Measurements from ENCODE around the gene GADD45G.

Gene GADD45G

DNA sequence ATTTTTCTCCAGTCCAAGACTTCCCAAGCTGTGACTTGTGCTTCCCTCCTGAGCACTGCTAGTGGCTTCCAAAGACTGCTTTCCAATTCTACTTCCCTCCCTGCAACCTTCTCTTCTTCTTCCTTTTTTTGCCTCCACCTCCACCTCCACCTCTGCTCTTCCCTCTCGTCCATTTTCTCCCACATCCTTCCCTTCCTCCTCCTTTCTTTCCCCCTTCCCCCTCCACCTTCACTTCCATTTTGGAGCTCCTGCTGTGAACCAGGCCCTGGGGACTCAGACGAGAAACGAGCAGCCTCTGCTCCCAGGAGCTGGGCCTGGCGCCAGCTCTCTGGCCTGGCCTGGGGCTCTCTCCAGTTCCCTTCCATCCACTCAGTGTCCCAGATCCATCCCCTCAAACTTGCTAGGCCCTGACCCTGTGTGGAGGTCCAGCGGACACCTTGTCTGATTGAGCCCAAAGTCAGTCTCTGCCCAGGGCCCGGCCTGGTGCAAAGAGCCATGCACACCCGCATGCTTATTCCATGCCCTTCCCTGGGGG, 5.6 kb downstream of the GADD45G start:
- DNase-seq = no peak

DNA sequence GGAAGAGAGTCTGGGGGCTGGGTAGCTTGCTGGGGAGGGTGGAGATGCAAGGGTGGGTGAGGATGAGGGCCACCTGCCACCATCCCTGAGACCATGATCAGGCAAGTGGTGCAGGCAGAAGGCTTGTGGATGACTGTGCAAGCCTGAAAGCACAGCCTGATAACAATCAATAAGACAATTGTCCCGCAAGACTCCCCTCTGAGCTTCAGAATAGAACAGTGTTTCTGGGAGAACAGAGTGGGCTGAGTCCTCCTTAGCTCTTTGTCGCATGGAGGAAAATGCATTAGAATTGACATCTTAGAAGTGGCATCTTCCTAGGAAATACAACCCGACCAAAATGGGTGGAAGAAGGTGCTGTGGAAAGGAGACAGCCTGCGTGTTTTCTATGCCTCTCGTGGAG, 6.6 kb downstream of the GADD45G start:
- no peak for DNase-seq

DNA sequence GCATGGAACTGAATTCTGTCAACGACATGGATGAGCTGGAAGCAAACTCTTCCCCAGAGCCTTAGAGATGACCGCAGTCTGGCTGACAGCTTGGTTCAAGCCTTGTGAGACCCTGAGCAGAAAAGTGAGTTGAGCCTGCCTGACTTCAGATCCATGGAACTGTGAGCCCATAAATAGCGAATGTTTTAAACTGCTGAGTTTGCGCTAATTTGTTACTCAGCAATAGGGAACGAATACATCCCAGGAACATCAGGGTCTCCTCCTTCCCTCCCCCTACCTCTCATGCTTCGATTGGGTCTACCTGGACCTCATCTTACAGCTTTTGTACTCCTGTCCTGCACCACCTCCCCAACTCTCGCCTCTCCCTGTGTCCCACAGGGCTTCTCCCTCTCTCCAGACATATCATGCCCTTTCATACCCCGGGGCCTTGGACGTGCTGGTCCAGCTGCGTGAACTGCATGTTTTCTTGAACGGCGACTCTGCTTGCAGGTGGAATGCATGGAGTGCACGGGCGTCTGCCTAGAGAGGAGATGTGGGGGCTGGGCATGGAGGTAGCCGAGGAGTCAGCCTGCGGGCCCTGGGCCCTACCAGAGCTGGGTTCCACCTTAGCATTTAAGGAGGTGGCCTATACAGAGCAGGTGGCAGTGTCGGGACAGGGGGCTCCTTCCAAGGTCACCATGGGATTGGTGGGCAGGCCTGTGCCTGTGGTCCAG, 7.9 kb downstream of the GADD45G start:
- DNase-seq = no peak

DNA sequence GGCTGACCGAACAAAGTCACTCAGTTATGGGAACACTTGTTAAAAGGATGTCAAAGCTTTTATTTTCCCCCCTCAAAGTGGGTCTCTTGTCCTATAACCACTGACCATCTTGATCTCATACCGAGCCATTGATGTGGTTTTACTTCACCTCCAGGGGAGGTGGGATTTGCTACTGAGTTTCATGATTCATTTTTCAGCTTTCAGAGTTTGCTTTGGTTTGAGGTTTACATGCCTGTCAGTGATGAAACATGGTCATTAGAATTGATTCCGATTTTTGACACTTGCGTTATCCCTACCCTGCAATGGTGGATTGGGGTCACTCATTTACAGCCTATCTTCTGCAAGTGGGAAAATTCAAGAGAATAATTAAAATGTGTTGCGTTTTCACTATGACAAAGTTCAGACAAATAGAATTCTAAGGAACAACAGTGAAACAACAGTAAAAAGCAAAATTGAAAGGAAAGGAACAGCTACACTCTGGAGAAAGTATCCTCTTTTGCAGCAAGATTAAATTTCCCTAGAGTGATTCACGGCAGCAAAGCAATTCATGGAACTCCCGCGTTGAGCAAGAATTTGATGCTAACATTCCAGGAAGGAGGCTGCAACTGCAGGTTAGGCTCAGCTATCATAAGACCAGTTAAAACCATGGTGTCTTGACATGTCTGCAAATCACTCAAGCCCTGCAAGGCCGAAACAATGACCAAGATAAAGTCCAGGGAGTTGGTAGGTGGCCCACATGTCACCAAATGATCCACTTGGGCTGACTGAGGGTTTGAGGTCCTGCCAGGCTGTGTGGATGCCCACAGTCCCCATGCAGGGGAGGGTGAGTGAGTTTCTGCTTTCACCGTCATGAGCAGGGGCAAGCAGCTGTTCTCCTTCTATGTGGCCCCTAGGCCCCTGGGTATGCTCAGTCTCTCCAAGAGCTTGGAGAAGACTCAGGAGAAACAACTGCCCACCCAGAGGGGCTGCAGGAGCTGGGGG, 9.4 kb downstream of the GADD45G start:
- DNase-seq = no peak

DNA sequence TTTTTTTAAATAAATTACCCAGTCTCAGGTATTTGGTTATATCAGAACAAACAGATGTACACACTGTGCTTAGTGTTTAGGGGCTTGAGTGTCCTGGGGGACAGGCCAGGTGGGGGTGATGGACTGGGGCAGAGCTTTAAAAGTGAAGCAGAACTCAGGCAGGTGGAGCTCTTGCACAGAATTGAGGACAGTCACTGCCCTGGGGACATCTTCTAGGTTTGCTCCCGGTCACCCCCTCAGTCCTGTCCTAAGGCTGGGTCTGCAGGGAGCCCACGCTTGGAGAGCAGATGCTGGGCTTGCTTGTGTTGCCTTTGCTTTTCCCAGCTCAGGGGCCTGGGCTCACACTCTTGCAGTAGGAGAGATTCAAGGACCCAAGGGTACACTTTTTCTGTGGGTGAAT, 10.8 kb downstream of the GADD45G start:
- no peak for DNase-seq

DNA sequence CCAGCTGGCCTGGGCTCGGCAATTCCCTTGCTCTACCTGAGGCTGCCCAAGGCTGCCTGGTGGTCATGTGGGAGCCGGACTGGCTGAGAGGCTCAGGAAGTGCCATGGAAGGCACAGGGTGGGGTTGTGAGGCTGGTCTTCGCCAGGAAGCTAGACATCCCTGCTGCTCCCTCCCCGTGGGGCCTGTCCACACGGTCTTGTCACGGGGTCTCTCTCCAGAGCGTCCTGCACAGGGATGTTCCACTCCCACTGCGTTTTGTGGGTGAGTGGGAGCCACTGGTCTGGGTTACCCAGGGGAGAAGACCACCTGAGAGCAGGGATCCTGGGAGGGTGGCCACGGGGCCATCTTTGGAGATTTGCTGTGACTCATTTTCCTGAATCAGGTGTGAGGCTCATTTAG, 11.6 kb downstream of the GADD45G start:
- DNase-seq = no peak

DNA sequence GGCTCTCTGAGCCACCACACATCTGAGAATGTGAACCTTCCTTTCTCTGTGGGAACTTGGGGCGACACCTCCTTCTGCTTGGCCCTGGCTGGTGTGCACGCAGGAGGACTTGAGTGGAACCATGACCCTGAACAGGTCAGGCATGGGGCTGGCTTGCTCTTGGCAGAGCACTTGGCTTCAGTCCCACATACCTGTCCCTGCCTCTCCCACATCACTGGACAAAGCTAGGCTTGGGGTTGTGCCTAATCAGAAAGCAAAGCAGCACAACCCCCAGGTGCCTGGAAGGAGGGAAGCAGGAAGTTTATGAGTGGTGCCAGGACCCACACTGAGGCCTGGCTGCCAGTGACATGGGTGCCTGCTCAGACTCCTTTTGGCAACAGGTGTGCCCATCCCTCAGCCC, 13.2 kb downstream of the GADD45G start:
- no peak for DNase-seq

DNA sequence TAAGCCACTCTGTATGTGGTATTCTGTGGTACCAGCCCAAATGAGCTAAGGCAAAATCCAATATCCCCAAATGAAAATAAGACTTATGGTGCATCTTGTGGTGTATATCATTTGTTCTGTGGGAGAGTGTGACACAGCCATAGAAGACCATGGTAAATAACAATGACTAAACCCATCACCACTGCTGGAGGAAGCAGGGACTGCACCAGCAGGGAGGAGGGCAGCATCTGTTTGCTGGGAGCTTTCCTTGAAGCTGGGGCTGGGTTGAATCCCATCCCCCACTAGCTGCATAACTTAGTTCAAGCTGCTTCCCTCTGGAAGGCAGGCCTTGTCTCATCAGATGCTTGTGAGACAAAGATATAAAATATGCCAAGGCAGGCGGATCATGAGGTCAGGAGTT, 14.2 kb downstream of the GADD45G start:
- DNase-seq = peak; percentile 7

DNA sequence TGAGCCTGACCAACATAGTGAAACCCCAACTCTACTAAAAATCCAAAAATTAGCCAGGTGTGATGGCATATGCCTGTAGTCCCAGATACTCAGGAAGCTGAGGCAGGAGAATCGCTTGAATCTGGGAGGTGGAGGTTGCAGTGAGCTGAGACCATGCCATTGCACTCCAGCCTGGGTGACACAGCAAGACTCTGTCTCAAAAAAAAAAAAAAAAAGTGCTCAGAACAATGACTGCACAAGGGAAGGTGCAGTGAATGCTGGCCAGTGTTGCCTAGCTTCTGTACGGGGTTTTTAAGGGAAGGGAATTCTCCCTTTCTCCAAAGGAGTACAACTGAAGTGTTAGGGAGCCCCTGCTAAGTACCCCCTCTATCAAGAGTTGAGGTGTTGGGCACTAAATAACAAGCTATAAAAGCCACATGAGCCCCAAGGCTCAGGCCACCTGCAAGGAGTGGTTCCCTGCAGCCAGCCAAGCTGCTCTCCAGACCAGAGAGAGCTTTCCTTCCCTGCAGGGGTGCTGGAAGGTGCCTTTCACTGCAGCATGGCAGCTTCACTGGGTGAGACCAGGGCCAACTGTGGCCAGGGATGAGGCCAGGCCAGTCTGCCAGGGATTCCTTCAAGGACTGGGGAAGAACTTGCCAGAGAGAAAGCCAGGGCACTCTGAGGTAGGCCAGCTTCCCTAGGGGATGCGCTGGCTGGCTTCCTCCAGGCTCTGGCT, 14.8 kb downstream of the GADD45G start:
- no peak for DNase-seq

DNA sequence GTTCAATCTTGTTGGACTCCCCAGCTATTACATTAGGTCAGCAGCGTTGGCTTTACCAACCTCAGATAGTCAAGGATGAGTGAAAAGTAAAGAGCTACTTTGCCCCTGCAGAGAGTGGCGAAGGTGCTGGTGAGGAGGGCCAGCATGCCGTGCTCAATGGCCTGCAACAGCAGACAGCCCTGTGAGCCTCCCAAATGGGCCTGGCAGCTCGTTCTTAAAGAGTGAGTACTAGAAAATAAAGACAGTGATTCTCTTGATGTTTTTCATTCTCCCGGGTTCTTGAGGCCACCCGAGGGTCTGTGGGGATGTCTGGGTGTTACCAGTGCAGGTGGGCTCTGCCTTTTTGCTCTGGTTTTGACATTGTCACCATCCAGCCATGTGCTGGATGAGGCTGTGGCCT, 16.2 kb downstream of the GADD45G start:
- no peak for DNase-seq

DNA sequence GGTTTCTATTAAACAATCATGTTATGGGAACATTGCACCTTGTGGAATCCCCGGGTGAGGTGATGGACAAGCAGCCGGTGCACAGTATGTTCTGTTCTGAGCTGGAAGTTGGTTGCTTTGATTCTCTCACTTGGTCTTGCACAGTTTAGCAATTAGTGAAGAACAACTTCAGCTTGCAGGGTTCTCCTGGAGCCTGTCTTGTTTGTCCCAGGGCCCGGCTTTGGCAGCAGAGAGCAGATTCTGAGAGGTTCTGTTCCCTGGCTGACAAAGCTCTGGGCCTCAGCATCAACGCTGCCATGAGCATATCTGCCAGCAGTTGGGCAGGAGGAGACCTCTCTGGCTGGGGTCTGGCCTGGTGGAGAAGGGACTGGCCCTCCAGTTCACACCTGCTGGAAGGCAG, 16.9 kb downstream of the GADD45G start:
- no peak for DNase-seq

DNA sequence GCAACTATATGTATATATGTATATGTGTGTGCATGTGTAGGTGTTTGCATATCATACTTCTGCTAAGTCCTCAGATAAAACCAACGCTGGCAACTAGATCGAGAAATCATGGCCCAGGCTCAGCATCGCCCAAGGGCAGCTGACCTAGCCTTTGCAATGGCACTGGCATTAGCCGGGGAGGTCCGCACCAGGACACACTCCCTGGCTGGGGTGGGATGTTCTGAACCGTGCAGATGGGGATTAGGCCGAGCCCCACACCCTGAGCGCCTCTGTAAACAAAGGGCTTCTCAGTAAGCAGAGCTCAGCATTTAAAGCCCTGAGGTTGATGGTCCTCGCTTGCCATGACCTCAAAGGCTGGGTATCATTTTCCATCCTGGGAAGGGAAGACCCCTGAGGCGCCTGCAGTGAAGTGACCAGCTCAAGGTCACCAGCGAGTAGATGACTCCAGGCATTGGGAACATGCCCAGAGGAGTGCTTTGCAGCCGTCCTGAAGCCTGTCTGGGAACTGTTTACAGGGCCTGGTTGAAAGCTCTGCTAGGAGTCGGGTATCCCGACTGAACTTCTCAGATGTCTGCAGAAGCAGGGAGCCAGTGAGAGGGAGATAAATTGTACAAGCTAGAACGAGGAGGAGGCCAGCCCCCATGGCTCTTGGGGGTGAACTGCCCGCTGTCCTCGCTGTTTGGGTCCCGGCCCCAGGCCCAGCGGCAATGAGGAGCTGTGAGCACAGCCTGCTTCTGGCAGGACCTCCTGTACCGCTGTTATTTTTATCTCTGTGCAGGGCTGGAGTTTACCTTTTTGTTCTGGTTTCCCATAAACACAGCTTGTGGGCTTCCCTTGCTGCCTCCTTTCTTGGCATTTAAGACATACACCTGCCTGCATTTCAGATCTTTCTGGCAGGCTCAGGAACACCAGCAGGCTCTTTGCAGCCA, 18.4 kb downstream of the GADD45G start:
- DNase-seq = no peak

DNA sequence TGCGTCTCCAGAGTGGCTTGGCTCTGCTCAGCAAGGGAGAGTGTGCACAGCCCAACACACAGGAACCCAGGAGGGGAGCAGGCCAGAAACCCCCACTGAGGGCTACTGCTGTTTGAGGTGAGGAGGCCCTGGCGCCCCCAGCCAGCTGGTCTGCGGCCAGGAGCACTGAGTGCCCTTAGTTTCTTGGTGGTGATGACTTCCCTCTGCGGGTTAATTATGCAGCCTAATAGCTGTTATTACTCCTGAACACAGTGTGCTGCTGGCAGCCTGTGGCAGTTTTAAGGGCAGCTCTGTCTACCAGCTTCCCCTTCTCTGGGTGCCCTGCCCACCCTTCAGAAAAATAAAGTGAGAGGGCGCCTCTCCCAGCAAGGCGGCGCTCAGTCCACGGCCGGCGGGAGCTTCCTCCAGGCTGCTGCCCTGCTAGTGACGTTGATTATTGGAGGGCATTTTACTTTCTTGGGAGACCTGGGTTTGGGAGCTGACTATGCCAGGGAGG, 19.2 kb downstream of the GADD45G start:
- DNase-seq = no peak

DNA sequence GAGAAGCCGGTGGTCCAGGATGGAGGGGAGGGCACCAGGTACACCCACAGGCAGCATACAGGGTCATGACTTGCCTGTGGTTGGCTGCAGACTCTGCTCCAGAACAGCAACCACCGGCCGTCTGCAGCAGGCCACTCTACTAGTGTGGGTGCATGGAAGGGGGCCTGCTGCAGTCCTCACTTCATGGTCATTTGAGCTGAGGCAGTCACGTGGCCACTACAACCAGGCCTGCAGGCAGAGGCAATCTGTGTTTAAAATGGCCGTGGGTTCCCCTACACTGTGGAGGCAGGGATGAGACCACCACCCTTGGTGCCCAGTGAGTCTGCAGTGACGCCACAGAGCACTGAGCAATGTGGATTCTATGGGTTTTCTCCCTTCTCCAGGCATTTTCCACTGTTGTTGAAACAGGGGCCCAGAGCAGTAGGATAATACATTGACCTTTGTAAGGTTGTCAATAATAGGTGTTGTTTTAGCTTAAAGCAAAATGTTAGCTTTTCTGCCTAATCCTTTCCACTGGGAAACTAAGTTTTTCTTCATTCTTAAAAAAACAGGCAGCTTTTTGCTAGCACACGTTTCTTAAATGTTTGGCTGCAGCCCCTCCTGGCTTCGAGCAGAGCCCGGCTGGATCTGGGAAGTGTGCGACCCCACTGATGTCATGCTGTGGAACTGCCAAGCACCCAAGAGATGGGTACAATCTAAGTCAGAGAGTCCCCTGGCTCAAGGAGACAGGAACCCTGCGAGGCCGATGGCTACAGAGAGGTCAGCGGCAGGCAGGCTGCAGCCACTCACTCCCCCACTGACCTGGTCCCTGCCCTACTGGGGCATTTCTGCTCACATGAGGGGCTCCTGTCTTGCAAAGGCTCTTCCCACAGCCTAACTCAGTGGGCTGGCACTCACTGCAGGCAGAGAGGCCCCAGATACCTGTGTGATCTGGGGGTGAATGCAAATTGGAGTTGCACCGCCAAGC, 21.2 kb downstream of the GADD45G start:
- DNase-seq = no peak

DNA sequence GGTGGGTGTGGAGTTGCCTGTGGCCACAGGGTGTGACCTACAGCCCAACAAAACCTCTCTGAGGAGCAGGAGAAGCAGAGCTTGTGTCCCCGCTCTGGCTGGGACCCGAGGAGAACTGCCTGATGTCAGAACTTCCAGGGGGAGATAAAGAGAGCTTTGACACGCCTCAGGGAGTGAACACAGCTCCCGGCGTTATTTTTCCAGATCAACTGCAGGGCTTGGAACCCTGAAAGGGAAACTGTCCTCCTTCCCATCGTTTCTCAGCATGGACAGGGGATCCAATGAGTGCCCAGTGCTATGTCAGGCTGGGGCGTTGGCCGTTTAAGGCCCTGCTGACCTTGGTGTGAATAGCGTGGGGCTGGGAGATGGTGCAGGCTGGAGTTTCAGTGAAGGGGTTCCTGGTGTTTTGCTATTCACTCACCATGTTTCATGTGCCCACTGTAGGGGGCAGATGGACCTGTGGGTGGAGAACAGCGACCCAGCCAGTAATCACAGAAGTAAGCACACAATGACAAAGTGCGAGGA, 22.0 kb downstream of the GADD45G start:
- no peak for DNase-seq

DNA sequence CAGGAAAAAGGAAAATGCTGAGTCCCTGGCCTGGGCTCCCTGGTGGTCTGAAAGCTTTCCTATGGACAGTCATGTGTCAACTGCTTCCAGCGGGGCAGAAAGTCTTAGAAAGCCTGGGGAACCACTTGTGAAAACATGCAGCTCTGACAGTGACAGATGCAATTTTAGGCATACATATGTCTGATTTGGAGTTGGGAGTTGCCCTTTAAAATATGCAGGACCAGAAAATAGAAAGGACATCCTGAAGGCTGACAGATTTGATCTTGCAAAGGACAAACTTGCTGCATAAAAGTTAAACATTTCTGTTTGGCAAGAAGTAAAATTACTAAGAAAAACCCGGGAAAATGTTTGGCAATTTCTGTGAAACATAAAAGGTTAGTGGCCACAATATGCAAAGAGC, 23.8 kb downstream of the GADD45G start:
- DNase-seq = no peak

DNA sequence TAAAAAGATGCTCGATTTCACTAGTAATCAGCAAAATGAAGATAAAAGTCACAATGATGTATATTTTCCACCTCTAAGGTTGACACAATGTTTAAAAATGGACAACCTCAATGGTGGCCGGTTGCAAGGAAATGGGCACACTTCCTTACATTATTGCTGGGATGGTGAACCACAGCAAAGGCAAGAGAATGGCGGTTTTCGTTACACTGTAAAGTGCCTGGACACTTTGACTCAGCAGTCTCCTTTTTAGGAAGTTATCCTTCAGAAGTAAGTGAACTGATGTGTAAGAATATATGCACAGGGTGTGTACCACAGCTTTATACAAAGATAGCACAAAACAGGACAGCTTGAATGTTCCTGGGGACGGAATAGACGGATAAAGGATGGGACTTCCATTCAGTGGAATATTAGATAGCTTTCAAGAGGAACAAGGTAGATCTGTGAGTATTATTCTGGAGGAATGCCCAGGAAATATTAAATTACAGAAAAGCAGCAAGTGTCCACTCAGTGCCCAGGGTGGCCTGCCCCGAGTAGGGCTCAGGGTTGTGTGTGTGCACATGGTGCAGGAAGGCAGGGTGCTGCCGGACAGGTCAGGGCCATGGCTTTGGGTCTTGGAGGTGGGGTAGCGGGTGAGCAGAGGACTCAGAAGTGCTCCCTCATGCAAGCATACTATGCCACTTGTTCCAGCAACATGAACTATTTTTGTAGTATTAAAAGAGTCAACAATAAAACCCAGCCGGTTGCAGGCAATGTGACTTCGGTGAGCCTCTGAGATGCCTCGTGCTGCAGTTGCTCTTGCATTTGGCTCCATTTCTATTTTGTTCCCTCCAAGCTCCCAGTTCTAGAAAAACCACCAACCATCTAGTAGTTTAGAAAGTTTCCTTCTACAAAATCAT, 24.5 kb downstream of the GADD45G start:
- no peak for DNase-seq

DNA sequence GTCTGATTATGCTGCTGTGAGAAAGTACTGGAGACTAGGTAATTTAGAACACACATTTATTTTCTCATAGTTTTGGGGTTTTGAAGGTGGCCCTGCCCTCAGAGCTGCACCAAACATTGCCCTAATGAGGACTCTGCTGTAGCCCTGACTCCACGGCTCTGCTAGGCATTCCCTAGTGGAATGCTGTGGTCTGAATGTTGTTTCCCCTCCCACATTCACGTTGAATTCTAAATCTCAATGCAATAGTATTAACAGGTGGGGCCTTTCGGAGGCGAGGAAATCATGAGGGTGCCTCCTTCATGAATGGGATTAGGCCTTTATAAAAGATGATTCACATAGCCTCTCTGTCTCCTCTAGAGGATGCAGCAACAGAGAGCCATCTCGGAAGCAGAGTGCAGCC, 25.7 kb downstream of the GADD45G start:
- no peak for DNase-seq

DNA sequence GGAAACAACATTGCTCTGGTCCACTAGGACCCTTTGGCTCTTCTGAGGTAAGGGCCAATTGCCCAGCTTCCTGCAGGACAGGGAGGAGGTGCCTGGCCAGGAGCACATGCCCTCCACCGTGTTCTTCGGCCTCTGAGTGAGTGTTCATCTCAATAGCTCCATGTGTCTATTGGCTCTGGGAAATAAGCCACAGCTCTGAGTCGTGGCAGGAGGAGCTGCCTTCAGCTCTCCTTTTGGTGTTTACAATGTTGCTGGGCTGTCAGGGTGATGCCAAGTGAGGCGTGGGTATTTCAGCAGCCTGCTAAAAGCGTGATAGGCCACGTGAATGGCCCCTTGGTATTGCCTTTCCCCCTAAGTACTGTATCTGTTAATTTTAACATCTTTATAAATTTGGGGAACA, 26.6 kb downstream of the GADD45G start:
- no peak for DNase-seq

All from NCI-H1694 treated with DMSO at 0.1 percent for 48 hours (cell line).